Measurements from ENCODE around the gene PLCD1. TPM values are rescaled to one million over a fixed set of nuclear protein-coding genes. Genes with fewer than 3 reads are reported as not detected.

The PLCD1 gene
- total and polyA plus RNA-seq, 12 donors: 6.3 to 20.0 (median 10.6) TPM

- Histone ChIP-seq H3K4me3 (no peak overlapping the region), H3K4me1 (peaks cover 0 to 24% (median 8%) of the 10 kb centered on the region in 9 donors), H3K27me3 (no peaks in the 10 kb centered on the region), H3K9me3 (no peaks in the 10 kb centered on the region), H3K36me3 (peaks cover 0 to 25% (median 3%) of the 10 kb centered on the region in 9 donors), H3K27ac (no peak overlapping the region)
- 84 to 89% methylated on average over 2 of the region's 2 CpGs for WGBS, 2 donors
- TF ChIP-seq, protein P1, sequence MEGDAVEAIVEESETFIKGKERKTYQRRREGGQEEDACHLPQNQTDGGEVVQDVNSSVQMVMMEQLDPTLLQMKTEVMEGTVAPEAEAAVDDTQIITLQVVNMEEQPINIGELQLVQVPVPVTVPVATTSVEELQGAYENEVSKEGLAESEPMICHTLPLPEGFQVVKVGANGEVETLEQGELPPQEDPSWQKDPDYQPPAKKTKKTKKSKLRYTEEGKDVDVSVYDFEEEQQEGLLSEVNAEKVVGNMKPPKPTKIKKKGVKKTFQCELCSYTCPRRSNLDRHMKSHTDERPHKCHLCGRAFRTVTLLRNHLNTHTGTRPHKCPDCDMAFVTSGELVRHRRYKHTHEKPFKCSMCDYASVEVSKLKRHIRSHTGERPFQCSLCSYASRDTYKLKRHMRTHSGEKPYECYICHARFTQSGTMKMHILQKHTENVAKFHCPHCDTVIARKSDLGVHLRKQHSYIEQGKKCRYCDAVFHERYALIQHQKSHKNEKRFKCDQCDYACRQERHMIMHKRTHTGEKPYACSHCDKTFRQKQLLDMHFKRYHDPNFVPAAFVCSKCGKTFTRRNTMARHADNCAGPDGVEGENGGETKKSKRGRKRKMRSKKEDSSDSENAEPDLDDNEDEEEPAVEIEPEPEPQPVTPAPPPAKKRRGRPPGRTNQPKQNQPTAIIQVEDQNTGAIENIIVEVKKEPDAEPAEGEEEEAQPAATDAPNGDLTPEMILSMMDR (IDR thresholded peaks at IDR 0.05): no peak
- ATAC-seq (peak in 1 of 8 donors; percentile 13), DNase-seq (no peak)
- intact Hi-C loops (cut with DNase I): no loop called here
Observed at GRCh38 chr3:37987315-37987697, 42.1 kb downstream of the PLCD1 start.

DNA sequence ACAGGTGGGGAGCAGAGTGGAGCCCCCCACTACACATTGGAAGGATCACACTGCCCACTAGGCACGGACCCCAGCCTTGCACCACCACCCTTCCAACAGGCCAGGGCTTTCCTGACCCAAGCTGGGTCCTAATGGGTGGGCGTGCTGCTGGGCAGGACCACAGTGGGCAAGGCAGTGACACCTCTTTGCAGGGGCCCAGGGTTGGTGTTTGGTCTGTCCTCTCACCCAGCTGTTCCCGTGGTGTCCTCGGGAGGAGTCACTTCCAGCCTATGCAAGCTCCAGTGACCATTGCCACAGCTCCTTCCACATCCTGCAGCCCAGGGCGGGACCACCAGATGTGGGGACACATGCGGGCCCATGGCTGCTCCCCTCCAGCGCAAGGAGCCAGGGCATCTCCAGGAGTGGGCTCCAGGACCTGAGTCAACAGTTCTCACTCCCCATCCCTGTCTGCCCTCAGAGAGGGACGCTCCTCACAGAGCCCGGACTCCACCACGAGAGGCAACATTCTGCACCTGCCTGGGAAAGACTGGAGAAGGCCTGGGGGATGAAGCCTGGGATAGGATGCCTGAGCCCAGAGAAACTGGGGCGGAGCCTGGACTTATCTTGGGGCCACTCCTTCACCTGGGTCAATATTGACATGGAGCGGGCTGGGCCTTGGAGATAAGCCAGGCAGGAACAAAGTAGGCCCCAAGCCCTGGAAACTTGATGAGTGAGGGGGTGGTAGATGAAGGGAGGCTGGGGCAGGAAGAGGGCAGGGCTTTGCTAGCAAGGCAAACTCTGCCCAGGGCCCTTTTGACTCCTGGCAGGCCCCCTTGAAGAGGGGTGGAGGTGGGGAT is 42.7 kb downstream of the PLCD1 start:
- H3K9me3 ChIP-seq: no peaks in the 10 kb centered on the region
- 87% methylated on average over 12 of the region's 12 CpGs for WGBS, 2 donors
- peak in 3 of 8 donors; percentile 6 to 13 (median 10) for ATAC-seq
- no peaks in the 10 kb centered on the region for H3K27me3 ChIP-seq
- TF ChIP-seq, protein P1 (IDR thresholded peaks at IDR 0.05): no peak
- intact Hi-C loops (cut with DNase I): no loop called here
- no peak overlapping the region for H3K4me3 ChIP-seq
- no peak overlapping the region for H3K27ac ChIP-seq
- H3K4me1 ChIP-seq: peaks cover 0 to 24% (median 8%) of the 10 kb centered on the region in 9 donors
- peaks cover 0 to 31% (median 10%) of the 10 kb centered on the region in 9 donors for H3K36me3 ChIP-seq
- DNase-seq: no peak

- Histone ChIP-seq H3K4me3 (no peak overlapping the region), H3K36me3 (peaks cover 0 to 40% (median 10%) of the 10 kb centered on the region in 9 donors), H3K27me3 (no peaks in the 10 kb centered on the region), H3K9me3 (no peaks in the 10 kb centered on the region), H3K27ac (peak overlapping the region in 4 of 10 donors; percentile 22 to 51 (median 46)), H3K4me1 (peaks cover 0 to 24% (median 8%) of the 10 kb centered on the region in 9 donors)
- WGBS, 2 donors: 68 to 73% methylated on average over 8 of the region's 8 CpGs
- TF ChIP-seq, protein P1 (IDR thresholded peaks at IDR 0.05): peak in 3 of 9 donors; percentile 11 to 19 (median 16)
- intact Hi-C loops (cut with DNase I): no loop called here
- peak; percentile 46 to 79 (median 69) for ATAC-seq
- DNase-seq: peak in 1 of 2 donors; percentile 42
Observed at GRCh38 chr3:37985637-37986320, 43.7 kb downstream of the PLCD1 start.

GRCh38 chr3:37984596-37984995 is 44.8 kb downstream of the PLCD1 start:
- intact Hi-C loops (cut with DNase I): no loop called here

More at GRCh38 chr3:37984596-37984995, 44.8 kb downstream of the PLCD1 start:
- Histone ChIP-seq H3K36me3 (peaks cover 0 to 52% (median 10%) of the 10 kb centered on the region in 9 donors), H3K9me3 (no peaks in the 10 kb centered on the region), H3K27ac (no peak overlapping the region), H3K4me1 (peaks cover 0 to 24% (median 9%) of the 10 kb centered on the region in 9 donors), H3K4me3 (no peak overlapping the region), H3K27me3 (no peaks in the 10 kb centered on the region)
- no peak for ATAC-seq
- 94 to 97% methylated on average over 7 of the region's 7 CpGs for WGBS, 2 donors
- DNase-seq: no peak
- TF ChIP-seq, protein P1 (IDR thresholded peaks at IDR 0.05): no peak

Measured in heart right ventricle (tissue), 16 donors.